Right ventricle myocardium superior (tissue), 1 donor: ENCODE measurements around the gene TNKS1BP1. TPM values are rescaled to one million over a fixed set of nuclear protein-coding genes. Genes with fewer than 3 reads are reported as not detected.
A peak's percentile ranks its signal among the peaks of the same experiment; 100 is the strongest.

Experiments
- ATAC-seq: fragments of 200-7000 bp; cut with Tn5 transposase; one replicate; pipeline ENCODE4 v1.9.1; 2020; ENCODE audit warnings: mild to moderate bottlenecking; ENCODE audit not compliant: poor library complexity
- DNase-seq: peaks from one replicate; pipeline ENCODE4 v3.0.0-alpha.2; 2020
- intact Hi-C: fragments of 100-400 bp; cut with DNase I; formaldehyde crosslinking; loops from one replicate; pipeline ENCODE4 v1.11.2; 2022
- total RNA-seq: library from RNA; stranded (reverse); fragmentation: NEBNext Ultra II Directional; extraction: Animal tissue kit (Norgen Biotek cat#: 25700); gene quantifications from one replicate; pipeline ENCODE4 v1.2.1, GENCODE V29; 2021
- donor health status: DM: no; HTN: yes; CAD: no; lungs with severe emphysema.

TNKS1BP1 gene
- total RNA-seq, 1 donor from 2014 or later = 39.7 TPM

- ATAC-seq (peak; percentile 71), DNase-seq (no peak)
- intact Hi-C loops = no loop called here
Measured at GRCh38 chr11:57276971-57277675, 47.6 kb downstream of the TNKS1BP1 start.

GRCh38 chr11:57276169-57276970 is 48.4 kb downstream of the TNKS1BP1 start:
- ATAC-seq = no peak
- intact Hi-C loops = no loop called here
- no peak for DNase-seq

DNA sequence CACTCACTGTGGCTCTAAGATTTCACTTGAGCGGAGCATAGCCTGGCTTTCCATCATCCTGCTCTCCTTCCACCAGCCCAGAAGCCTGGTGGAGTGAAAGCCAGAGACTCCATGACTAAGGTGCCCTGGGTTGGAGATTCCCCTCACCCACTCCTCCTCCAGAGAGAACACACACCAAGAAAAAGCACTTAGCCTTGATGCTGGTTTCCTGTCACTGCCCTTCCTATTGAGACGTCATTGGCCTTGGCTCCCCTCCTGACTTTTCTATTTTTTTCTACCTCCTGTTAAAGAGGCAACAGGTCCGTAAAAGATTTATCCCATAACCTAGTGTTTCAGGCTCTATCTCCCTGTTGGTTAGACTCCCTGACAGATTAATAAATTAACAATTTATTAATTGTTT is 49.2 kb downstream of the TNKS1BP1 start:
- ATAC-seq = no peak
- intact Hi-C loops = no loop called here
- DNase-seq = no peak

- intact Hi-C loops = no loop called here
- ATAC-seq (no peak), DNase-seq (no peak)
Measured at GRCh38 chr11:57274904-57275498, 49.8 kb downstream of the TNKS1BP1 start.

DNA sequence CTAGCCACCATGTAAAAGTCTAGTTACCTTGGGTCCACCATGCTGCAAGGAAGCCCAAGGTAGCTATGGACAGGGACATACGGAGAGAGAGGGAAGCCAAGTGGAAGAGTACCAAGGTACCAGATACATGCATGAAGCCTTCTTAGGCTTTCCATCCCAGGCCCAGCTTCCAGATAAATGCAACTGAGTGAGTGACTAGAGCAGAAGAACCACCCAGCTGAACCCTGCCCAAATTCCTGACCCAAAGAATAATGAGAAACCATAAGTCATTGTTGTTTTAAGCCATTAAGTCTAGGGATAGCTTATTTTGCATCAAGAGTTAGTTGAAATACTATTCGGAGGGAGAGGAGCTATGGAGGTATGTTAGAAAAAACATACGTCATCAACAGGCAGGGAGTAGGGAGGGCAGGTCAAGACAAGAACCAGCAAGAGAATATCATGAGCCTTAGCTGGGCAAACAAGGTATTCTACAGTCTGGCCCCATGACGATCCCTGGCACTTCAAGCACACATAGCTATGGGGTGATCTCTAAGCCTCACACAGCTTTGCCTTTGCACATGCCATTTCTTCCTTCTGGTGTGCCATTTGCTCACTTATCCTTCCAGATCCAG is 51.2 kb downstream of the TNKS1BP1 start:
- DNase-seq = no peak
- no peak for ATAC-seq
- intact Hi-C loops = no loop called here

DNA sequence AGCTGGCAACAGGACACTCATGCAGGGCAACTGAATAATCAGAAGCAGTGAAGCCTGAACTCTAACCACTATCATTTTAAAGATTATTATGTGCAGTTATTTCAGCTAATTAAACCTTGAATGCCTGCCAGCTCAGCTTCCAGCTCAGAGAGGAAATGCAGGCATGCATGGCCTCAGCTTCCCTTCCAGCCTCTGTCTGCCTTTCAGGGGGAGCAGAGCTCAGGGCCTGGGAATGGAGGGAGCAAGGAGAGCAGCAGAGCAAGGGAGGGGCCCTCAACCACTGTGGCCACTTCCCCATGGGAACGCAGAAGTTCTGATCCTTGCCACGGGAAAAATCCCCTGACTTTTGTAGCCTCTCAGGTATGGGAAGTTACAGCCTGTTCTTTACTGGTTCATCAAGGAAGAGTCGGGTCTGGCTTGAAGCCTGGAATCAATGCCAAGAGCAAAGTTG is 55.2 kb downstream of the TNKS1BP1 start:
- ATAC-seq = no peak
- no peak for DNase-seq
- intact Hi-C loops = no loop called here

DNA sequence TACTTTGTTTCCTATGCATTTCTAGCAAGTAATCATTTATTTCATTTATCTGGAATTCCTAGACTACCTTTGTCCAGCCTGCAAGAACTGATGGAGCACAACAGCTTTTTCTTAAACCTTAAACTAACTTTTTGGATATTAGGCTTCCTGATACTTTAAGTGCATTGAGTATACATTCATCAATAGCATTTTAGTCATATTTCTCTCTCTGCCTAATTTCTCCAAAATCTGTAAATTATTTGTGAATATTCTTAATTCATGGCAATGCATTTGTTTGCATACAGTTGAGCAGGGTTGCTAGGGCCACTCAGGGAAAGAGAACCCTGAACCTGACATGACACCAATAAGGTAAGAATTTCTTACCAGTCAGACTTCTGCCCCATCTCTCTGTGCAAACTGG is 58.6 kb downstream of the TNKS1BP1 start:
- DNase-seq = no peak
- no peak for ATAC-seq
- intact Hi-C loops = no loop called here

DNA sequence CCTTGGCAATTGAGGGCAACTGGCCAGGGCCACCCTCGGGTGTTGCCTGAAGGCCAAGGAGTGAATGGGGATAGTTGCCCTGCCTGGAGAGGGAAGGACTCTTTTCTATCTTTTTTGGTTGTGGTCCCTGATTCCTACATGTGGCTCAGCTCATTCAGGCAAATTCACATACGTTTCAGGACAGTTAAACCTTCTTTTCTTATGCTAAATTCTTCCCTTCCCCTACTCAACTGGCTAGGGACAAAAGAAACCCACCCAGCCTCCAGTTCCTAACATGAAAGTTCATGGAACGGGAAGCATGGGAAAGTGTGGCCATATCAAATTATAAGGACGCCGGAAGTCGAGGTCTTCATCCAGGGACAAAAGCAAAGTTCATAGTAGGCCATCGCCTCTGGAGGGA is 61.4 kb downstream of the TNKS1BP1 start:
- ATAC-seq (no peak), DNase-seq (no peak)
- intact Hi-C loops = no loop called here

GRCh38 chr11:57262157-57262556 is 62.6 kb downstream of the TNKS1BP1 start:
- intact Hi-C loops = no loop called here
- ATAC-seq = no peak

GRCh38 chr11:57260937-57261783 is 63.6 kb downstream of the TNKS1BP1 start:
- intact Hi-C loops = no loop called here
- DNase-seq = no peak
- ATAC-seq = no peak

More at GRCh38 chr11:57262157-57262556, 62.6 kb downstream of the TNKS1BP1 start:
- DNase-seq = no peak

- intact Hi-C loops = no loop called here
- DNase-seq = no peak
- no peak for ATAC-seq
Measured at GRCh38 chr11:57256119-57256518, 68.6 kb downstream of the TNKS1BP1 start.

DNA sequence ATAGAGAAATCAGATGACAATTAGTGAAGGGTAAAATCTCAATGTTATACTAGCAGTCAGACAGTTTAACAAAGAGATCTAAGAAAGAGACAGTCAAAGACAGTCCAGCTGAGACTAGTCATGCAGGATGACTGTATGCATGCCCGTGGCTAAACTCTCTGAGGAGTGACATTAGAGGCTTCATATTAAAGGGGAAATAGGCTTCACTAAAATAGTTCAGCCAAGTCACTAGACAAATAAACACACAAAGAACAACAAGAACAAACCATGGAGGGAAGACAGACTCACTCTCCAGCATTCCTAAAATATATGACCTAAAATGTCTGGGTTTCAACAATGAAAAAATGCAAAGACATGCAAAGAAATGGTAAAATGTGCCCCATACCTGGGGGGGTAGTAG is 69.1 kb downstream of the TNKS1BP1 start:
- ATAC-seq (no peak), DNase-seq (no peak)
- intact Hi-C loops = no loop called here

- no peak for DNase-seq
- intact Hi-C loops = no loop called here
- no peak for ATAC-seq
Measured at GRCh38 chr11:57254631-57255030, 70.1 kb downstream of the TNKS1BP1 start.

- DNase-seq = peak; percentile 47
- intact Hi-C loops = no loop called here
- ATAC-seq = no peak
Measured at GRCh38 chr11:57251491-57252104, 73.2 kb downstream of the TNKS1BP1 start.

DNA sequence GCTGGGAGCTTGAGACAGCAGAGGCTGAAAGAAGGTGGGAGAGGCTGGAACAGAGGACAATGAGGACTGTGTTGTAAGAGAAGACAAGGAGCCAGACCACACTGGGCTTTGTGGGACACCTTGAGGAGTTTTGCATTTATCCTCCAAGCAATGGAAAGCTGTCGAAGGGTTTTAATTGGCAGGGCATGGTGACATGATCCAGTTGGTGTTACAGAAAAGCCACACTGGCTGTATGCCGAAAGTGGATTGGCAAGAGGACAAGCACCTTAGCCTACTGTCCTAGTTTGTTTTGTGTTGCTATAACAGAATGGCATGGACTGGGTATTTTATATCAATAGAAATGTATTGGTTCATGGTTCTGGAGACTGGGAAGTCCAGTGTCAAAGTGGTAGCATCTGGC is 73.7 kb downstream of the TNKS1BP1 start:
- no peak for ATAC-seq
- no peak for DNase-seq
- intact Hi-C loops = no loop called here
